Measurements from ENCODE around the gene CFAP74.

GRCh38 chr1:1891349-1892078 is 112.1 kb downstream of the CFAP74 start:
- TF ChIP-seq, protein P1, sequence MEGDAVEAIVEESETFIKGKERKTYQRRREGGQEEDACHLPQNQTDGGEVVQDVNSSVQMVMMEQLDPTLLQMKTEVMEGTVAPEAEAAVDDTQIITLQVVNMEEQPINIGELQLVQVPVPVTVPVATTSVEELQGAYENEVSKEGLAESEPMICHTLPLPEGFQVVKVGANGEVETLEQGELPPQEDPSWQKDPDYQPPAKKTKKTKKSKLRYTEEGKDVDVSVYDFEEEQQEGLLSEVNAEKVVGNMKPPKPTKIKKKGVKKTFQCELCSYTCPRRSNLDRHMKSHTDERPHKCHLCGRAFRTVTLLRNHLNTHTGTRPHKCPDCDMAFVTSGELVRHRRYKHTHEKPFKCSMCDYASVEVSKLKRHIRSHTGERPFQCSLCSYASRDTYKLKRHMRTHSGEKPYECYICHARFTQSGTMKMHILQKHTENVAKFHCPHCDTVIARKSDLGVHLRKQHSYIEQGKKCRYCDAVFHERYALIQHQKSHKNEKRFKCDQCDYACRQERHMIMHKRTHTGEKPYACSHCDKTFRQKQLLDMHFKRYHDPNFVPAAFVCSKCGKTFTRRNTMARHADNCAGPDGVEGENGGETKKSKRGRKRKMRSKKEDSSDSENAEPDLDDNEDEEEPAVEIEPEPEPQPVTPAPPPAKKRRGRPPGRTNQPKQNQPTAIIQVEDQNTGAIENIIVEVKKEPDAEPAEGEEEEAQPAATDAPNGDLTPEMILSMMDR (conservative IDR thresholded peaks at IDR 0.05; ENCODE audit: low read length) = no peak
- TF ChIP-seq EZH2phosphoT487 (IDR thresholded peaks at IDR 0.05; ENCODE audit: borderline replicate concordance) = no peak
